PFSK-1 (cell line): ENCODE data around the gene SLIT3.

ENCODE experiments used
- FOXP2 ChIP-seq: optimal IDR thresholded peaks from 2 replicates; pipeline ENCODE3; 2011; ENCODE audit warnings: borderline replicate concordance, control low read depth, inconsistent platforms; ENCODE audit not compliant: insufficient read depth; ENCODE audit errors: extremely low read length, extremely low read depth
- POLR2AphosphoS5 ChIP-seq: IDR thresholded peaks from 2 replicates; pipeline ENCODE4 v1.6.1; 2012; ENCODE audit warnings: low read depth, mild to moderate bottlenecking, control low read depth, low read length, moderate library complexity
- SIN3A ChIP-seq: IDR thresholded peaks from 2 replicates; pipeline ENCODE4 v1.6.1; 2012; ENCODE audit warnings: mild to moderate bottlenecking, low read length, moderate library complexity, borderline replicate concordance; ENCODE audit not compliant: insufficient read depth
- TAF1 ChIP-seq: IDR thresholded peaks from 2 replicates; pipeline ENCODE4 v1.6.1; 2012; ENCODE audit warnings: low read length, control low read depth, borderline replicate concordance; ENCODE audit not compliant: insufficient read depth
- TF ChIP-seq, protein P1 (sequence below), 2 experiments: IDR thresholded peaks; 2 replicates each; pipeline versions ENCODE4 v1.6.1 to v1.8.0; 2011 to 2012; ENCODE audit warnings: low read depth in 2 of 2, low read length in 2 of 2, control low read depth in 1 of 2, inconsistent platforms in 1 of 2, mild to moderate bottlenecking in 1 of 2, moderate library complexity in 1 of 2; ENCODE audit not compliant: insufficient read depth in 1 of 2

Gene SLIT3

DNA sequence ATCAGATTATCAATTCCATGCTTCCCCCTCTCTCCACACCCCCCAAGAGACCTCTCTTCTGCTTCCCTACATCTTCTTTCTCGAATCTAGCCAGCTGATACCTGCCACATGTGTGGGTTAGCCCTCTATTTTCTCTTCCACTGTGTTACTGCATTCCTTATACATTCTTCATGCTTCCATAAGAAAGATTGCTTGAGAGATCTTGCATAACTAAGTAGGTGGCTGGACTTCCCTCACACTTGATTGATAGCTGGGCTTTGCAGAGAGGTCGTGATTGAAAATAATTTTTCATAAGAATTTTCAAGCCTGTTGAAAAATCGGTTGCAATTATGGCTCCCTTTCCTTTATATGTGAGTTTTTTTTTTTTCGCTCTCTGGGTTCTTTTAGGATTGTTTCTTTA, 688.8 kb downstream of the SLIT3 start:
- no peak for TF ChIP-seq TAF1
- TF ChIP-seq SIN3A, result no peak
- TF ChIP-seq FOXP2, result no peak
- TF ChIP-seq, protein P1, sequence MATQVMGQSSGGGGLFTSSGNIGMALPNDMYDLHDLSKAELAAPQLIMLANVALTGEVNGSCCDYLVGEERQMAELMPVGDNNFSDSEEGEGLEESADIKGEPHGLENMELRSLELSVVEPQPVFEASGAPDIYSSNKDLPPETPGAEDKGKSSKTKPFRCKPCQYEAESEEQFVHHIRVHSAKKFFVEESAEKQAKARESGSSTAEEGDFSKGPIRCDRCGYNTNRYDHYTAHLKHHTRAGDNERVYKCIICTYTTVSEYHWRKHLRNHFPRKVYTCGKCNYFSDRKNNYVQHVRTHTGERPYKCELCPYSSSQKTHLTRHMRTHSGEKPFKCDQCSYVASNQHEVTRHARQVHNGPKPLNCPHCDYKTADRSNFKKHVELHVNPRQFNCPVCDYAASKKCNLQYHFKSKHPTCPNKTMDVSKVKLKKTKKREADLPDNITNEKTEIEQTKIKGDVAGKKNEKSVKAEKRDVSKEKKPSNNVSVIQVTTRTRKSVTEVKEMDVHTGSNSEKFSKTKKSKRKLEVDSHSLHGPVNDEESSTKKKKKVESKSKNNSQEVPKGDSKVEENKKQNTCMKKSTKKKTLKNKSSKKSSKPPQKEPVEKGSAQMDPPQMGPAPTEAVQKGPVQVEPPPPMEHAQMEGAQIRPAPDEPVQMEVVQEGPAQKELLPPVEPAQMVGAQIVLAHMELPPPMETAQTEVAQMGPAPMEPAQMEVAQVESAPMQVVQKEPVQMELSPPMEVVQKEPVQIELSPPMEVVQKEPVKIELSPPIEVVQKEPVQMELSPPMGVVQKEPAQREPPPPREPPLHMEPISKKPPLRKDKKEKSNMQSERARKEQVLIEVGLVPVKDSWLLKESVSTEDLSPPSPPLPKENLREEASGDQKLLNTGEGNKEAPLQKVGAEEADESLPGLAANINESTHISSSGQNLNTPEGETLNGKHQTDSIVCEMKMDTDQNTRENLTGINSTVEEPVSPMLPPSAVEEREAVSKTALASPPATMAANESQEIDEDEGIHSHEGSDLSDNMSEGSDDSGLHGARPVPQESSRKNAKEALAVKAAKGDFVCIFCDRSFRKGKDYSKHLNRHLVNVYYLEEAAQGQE (IDR thresholded peaks at IDR 0.05; ENCODE audit: insufficient read depth in 1 of 2, low read depth in 2 of 2, low read length in 2 of 2), result no peak
- TF ChIP-seq POLR2AphosphoS5, result no peak
